Astrocyte (in vitro differentiated cells and primary cell): ENCODE results near the gene ZNF662. TPM values are rescaled to one million over a fixed set of nuclear protein-coding genes. Genes with fewer than 3 reads are reported as not detected.

Source experiments
- DNase-seq: peaks from one replicate; pipeline ENCODE4 v3.0.0-alpha.2; 2010; ENCODE audit warnings: low read depth
- FAIRE-seq: peaks from 2 replicates; lab custom pipeline; 2011; peaks lifted over from hg19 to GRCh38; lab: Jason Lieb, UNC
- H2AFZ ChIP-seq: 2 replicates; pipeline ENCODE4 v1.6.0; 2012; ENCODE audit warnings: low read depth, low read length, inconsistent platforms
- H3K27ac ChIP-seq: 2 replicates; pipeline ENCODE4 v1.5.1; 2011; ENCODE audit warnings: low read depth, low read length, inconsistent platforms
- H3K27me3 ChIP-seq: 2 replicates; pipeline ENCODE4 v1.6.0; 2011; ENCODE audit warnings: low read length, inconsistent platforms; ENCODE audit not compliant: insufficient read depth
- H3K36me3 ChIP-seq: 2 replicates; pipeline ENCODE4 v1.5.1; 2011; ENCODE audit warnings: low read length, inconsistent platforms; ENCODE audit not compliant: insufficient read depth
- H3K4me1 ChIP-seq: 2 replicates; pipeline ENCODE4 v1.5.1; 2011; ENCODE audit warnings: low read length, inconsistent platforms; ENCODE audit not compliant: insufficient read depth
- H3K4me2 ChIP-seq: 2 replicates; pipeline ENCODE4 v1.6.0; 2012; ENCODE audit warnings: low read length, inconsistent platforms
- H3K4me3 ChIP-seq: 2 replicates; pipeline ENCODE4 v1.5.1; 2011; ENCODE audit warnings: low read depth, mild to moderate bottlenecking, low read length, inconsistent platforms; ENCODE audit not compliant: insufficient read depth
- H3K79me2 ChIP-seq: 2 replicates; pipeline ENCODE4 v1.6.0; 2012; ENCODE audit warnings: mild to moderate bottlenecking, low read length, inconsistent platforms; ENCODE audit not compliant: insufficient read depth
- H3K9ac ChIP-seq: 2 replicates; pipeline ENCODE4 v1.6.0; 2012; ENCODE audit warnings: mild to moderate bottlenecking, low read length, inconsistent platforms
- H3K9me3 ChIP-seq: 2 replicates; pipeline ENCODE4 v1.5.1; 2012; ENCODE audit warnings: low read depth, mild to moderate bottlenecking, low read length, inconsistent platforms; ENCODE audit not compliant: insufficient read depth
- H4K20me1 ChIP-seq: 2 replicates; pipeline ENCODE4 v1.6.0; 2012; ENCODE audit warnings: low read length, inconsistent platforms; ENCODE audit not compliant: insufficient read depth
- H3K27ac Mint-ChIP-seq: one replicate; pipeline ENCODE4 v1.8.0; 2021; ENCODE audit warnings: mild to moderate bottlenecking, mixed read lengths; ENCODE audit not compliant: unreplicated experiment
- H3K27me3 Mint-ChIP-seq: one replicate; pipeline ENCODE4 v1.8.0; 2021; ENCODE audit warnings: low read depth, mixed read lengths; ENCODE audit not compliant: unreplicated experiment
- H3K36me3 Mint-ChIP-seq: one replicate; pipeline ENCODE4 v1.8.0; 2021; ENCODE audit warnings: low read depth, mixed read lengths; ENCODE audit not compliant: unreplicated experiment
- H3K4me1 Mint-ChIP-seq: one replicate; pipeline ENCODE4 v1.8.0; 2021; ENCODE audit warnings: low read depth, mixed read lengths; ENCODE audit not compliant: unreplicated experiment
- H3K4me3 Mint-ChIP-seq: one replicate; pipeline ENCODE4 v1.8.0; 2021; ENCODE audit warnings: mild to moderate bottlenecking, moderate library complexity, mixed read lengths; ENCODE audit not compliant: unreplicated experiment
- H3K9me3 Mint-ChIP-seq: one replicate; pipeline ENCODE4 v1.8.0; 2021; ENCODE audit warnings: mild to moderate bottlenecking, mixed read lengths; ENCODE audit not compliant: unreplicated experiment
- CTCF ChIP-seq: IDR thresholded peaks from 2 replicates; pipeline ENCODE4 v1.5.1; 2011; ENCODE audit warnings: low read depth, mild to moderate bottlenecking, inconsistent platforms, low read length, moderate library complexity; ENCODE audit not compliant: insufficient read depth
- EZH2 ChIP-seq: IDR thresholded peaks from 2 replicates; pipeline ENCODE4 v1.6.1; 2012; ENCODE audit warnings: mild to moderate bottlenecking, low read length, inconsistent platforms; ENCODE audit not compliant: insufficient read depth
- total RNA-seq: library from RNA; stranded (reverse); gene quantifications from 2 replicates; pipeline ENCODE4 v1.2.1, GENCODE V29; 2021

ZNF662 gene
- total RNA-seq, 1 donor from 2014 or later = 0.23 TPM

GRCh38 chr3:42873221-42873982, 32.5 kb upstream of the ZNF662 start:
- Histone ChIP-seq H3K9me3 (no peaks in the 10 kb centered on the region), H3K27ac (no peak overlapping the region), H3K4me3 (no peak overlapping the region), H3K9ac (no peak overlapping the region), H3K27me3 (peaks cover 7% of the 10 kb centered on the region), H2AFZ (no peak overlapping the region), H3K36me3 (no peaks in the 10 kb centered on the region), H4K20me1 (no peaks in the 10 kb centered on the region), H3K4me2 (no peak overlapping the region), H3K79me2 (no peaks in the 10 kb centered on the region), H3K4me1 (no peaks in the 10 kb centered on the region)
- H3K27ac Mint-ChIP-seq = no peak overlapping the region
- no peak for FAIRE-seq
- H3K4me3 Mint-ChIP-seq = no peak overlapping the region
- TF ChIP-seq EZH2 (no peak), CTCF (no peak)
- H3K9me3 Mint-ChIP-seq = peaks cover 12% of the 10 kb centered on the region
- no peak for DNase-seq
- H3K27me3 Mint-ChIP-seq = peaks cover 57% of the 10 kb centered on the region
- peaks cover 3% of the 10 kb centered on the region for H3K36me3 Mint-ChIP-seq
- H3K4me1 Mint-ChIP-seq = no peaks in the 10 kb centered on the region

- Histone ChIP-seq H3K79me2 (no peaks in the 10 kb centered on the region), H3K9ac (no peak overlapping the region), H3K4me3 (no peak overlapping the region), H3K9me3 (no peaks in the 10 kb centered on the region), H3K36me3 (no peaks in the 10 kb centered on the region), H3K4me2 (no peak overlapping the region), H3K27ac (no peak overlapping the region), H4K20me1 (no peaks in the 10 kb centered on the region), H2AFZ (no peak overlapping the region), H3K27me3 (peaks cover 7% of the 10 kb centered on the region), H3K4me1 (no peaks in the 10 kb centered on the region)
- no peaks in the 10 kb centered on the region for H3K4me1 Mint-ChIP-seq
- H3K36me3 Mint-ChIP-seq = peaks cover 3% of the 10 kb centered on the region
- no peak overlapping the region for H3K27ac Mint-ChIP-seq
- FAIRE-seq = no peak
- no peak overlapping the region for H3K4me3 Mint-ChIP-seq
- H3K9me3 Mint-ChIP-seq = peaks cover 12% of the 10 kb centered on the region
- no peak for DNase-seq
- peaks cover 46% of the 10 kb centered on the region for H3K27me3 Mint-ChIP-seq
- TF ChIP-seq CTCF (no peak), EZH2 (no peak)
Observed at GRCh38 chr3:42874749-42875148, 31.2 kb upstream of the ZNF662 start.
